HepG2 (cell line): Measurements from ENCODE around the gene MRPL14. TPM values are rescaled to one million over a fixed set of nuclear protein-coding genes. Genes with fewer than 3 reads are reported as not detected.
A peak's percentile ranks its signal among the peaks of the same experiment; 100 is the strongest.

Experiments used
- ATAC-seq: fragments of 200-7000 bp; cut with Tn5 transposase; 3 replicates; pipeline ENCODE4 v1.9.1; 2020; ENCODE audit warnings: mild to moderate bottlenecking, moderate library complexity
- BruUV-seq: library from RNA; stranded (reverse); fragments of 400-500 nt; replicated peaks from 2 replicates; lab custom pipeline; 2021; lab: Mats Ljungman, UMichigan
- CTCF ChIA-PET: fragments of 300-600 bp; formaldehyde crosslinking; extraction: SDS; loops from one replicate; lab custom pipeline; 2021; ENCODE audit warnings: low total read pairs, inconsistent platforms, low intra/inter-chr PET ratio; lab: Yijun Ruan, JAX
- POLR2A ChIA-PET: fragments of 350-600 bp; sonication (Branson Sonifier 250); formaldehyde crosslinking; loops from one replicate; lab custom pipeline; 2020; ENCODE audit warnings: antibody characterized with exemption, inconsistent platforms; lab: Yijun Ruan, JAX
- DNase-seq: peaks from one replicate; pipeline ENCODE4 v3.0.0-alpha.2; 2015; ENCODE audit warnings: low spot score
- FAIRE-seq: peaks from 3 replicates; lab custom pipeline; 2011; peaks lifted over from hg19 to GRCh38; lab: Jason Lieb, UNC
- H2AFZ ChIP-seq: one replicate; pipeline ENCODE4 v1.6.1; 2011; ENCODE audit warnings: low read length, inconsistent platforms
- H3K27ac ChIP-seq: fragments of 300-600 bp; 3 replicates; pipeline ENCODE4 v1.8.0; 2011; ENCODE audit warnings: mixed run types, mild to moderate bottlenecking, mixed read lengths, low read length, inconsistent platforms; ENCODE audit not compliant: insufficient read depth; ENCODE audit errors: extremely low read length
- H3K27me3 ChIP-seq, 2 experiments: fragments of 200-600 bp in 1 of 2; 2 replicates in 1 of 2; 3 replicates in 1 of 2; pipeline versions ENCODE4 v1.6.0 to v1.8.0; 2011; ENCODE audit warnings: low read length in 2 of 2, mild to moderate bottlenecking in 2 of 2, moderate library complexity in 2 of 2, inconsistent platforms in 1 of 2; ENCODE audit not compliant: insufficient read depth in 2 of 2, control insufficient read depth in 1 of 2
- H3K36me3 ChIP-seq, 2 experiments: fragments of 200-600 bp in 1 of 2; replicated peaks in 1 of 2; 2 replicates in 1 of 2; 3 replicates in 1 of 2; pipeline versions ENCODE4 v1.5.1 to v1.8.0; 2011; ENCODE audit warnings: low read length in 2 of 2, inconsistent platforms in 1 of 2; ENCODE audit not compliant: insufficient read depth in 2 of 2, control insufficient read depth in 1 of 2
- H3K4me1 ChIP-seq: 2 replicates; pipeline ENCODE4 v1.5.1; 2012; ENCODE audit warnings: low read length, inconsistent platforms; ENCODE audit not compliant: insufficient read depth
- H3K4me2 ChIP-seq: 2 replicates; pipeline ENCODE4 v1.6.0; 2011; ENCODE audit warnings: low read depth, low read length, inconsistent platforms
- H3K4me3 ChIP-seq, 3 experiments: fragments of 200-600 bp in 1 of 3; sonication (generic), shearing (Covaris generic) in 1 of 3; replicated peaks in 1 of 3; 2 replicates each; pipeline ENCODE4 v1.5.1; 2011 to 2016; ENCODE audit warnings: low read length in 3 of 3, inconsistent platforms in 2 of 3, low read depth in 2 of 3, mild to moderate bottlenecking in 2 of 3, control low read depth in 1 of 3, mixed read lengths in 1 of 3; ENCODE audit not compliant: insufficient read depth in 1 of 3
- H3K79me2 ChIP-seq: one replicate; pipeline ENCODE4 v1.6.1; 2011; ENCODE audit warnings: low read length, inconsistent platforms; ENCODE audit not compliant: insufficient read depth
- H3K9ac ChIP-seq: 2 replicates; pipeline ENCODE4 v1.6.0; 2011; ENCODE audit warnings: mild to moderate bottlenecking, low read depth, low read length, inconsistent platforms; ENCODE audit not compliant: insufficient read depth
- H3K9me3 ChIP-seq: 2 replicates; pipeline ENCODE4 v1.5.1; 2012; ENCODE audit warnings: mild to moderate bottlenecking, low read length
- H4K20me1 ChIP-seq: 2 replicates; pipeline ENCODE4 v1.6.0; 2011; ENCODE audit warnings: inconsistent platforms, mild to moderate bottlenecking, low read length, moderate library complexity; ENCODE audit not compliant: insufficient read depth
- ATAD3A ChIP-seq: sonication (generic); formaldehyde crosslinking; IDR thresholded peaks from 2 replicates; pipeline ENCODE4 v1.4.0; 2020; ENCODE audit warnings: missing genetic modification reagents
- CEBPB ChIP-seq: IDR thresholded peaks from 2 replicates; pipeline ENCODE4 v1.6.1; 2011; ENCODE audit warnings: low read depth, low read length, improper control_type of control experiment, borderline replicate concordance
- SP140L ChIP-seq: sonication (generic); formaldehyde crosslinking; IDR thresholded peaks from 2 replicates; pipeline ENCODE4 v1.4.0; 2020; ENCODE audit warnings: missing genetic modification reagents, borderline replicate concordance
- STAT6 ChIP-seq: sonication (generic); formaldehyde crosslinking; IDR thresholded peaks from 2 replicates; pipeline ENCODE4 v1.4.0; 2020; ENCODE audit warnings: missing genetic modification reagents, mild to moderate bottlenecking, borderline replicate concordance
- ZHX2 ChIP-seq, 2 experiments: sonication (generic) in 1 of 2; formaldehyde crosslinking in 1 of 2; IDR thresholded peaks; 2 replicates each; pipeline versions ENCODE4 v1.6.1 to v1.9.0; 2014 to 2022; ENCODE audit warnings: antibody characterized with exemption in 1 of 2, borderline replicate concordance in 1 of 2, inconsistent platforms in 1 of 2, low read depth in 1 of 2, missing genetic modification reagents in 1 of 2
- ZNF33A ChIP-seq: sonication (generic); formaldehyde crosslinking; IDR thresholded peaks from 2 replicates; pipeline ENCODE4 v1.5.1; 2020; ENCODE audit warnings: missing genetic modification reagents, mild to moderate bottlenecking, moderate library complexity, borderline replicate concordance
- ZNF556 ChIP-seq: sonication (generic); formaldehyde crosslinking; IDR thresholded peaks from 2 replicates; pipeline ENCODE4 v1.4.0; 2020; ENCODE audit warnings: mild to moderate bottlenecking, missing genetic modification reagents, borderline replicate concordance
- ZNF747 ChIP-seq: sonication (generic); formaldehyde crosslinking; IDR thresholded peaks from 2 replicates; pipeline ENCODE4 v1.8.1; 2023; ENCODE audit warnings: missing genetic modification reagents, mild to moderate bottlenecking, borderline replicate concordance
- ZNF883 ChIP-seq: sonication (generic); formaldehyde crosslinking; IDR thresholded peaks from 2 replicates; pipeline ENCODE4 v1.5.1; 2020; ENCODE audit warnings: mild to moderate bottlenecking, missing genetic modification reagents; ENCODE audit errors: not compliant biosample characterization
- WGBS: methylation state at CpG from one replicate; pipeline ENCODE4 v1.1.6; 2017; ENCODE audit warnings: low lambda C conversion rate; 5-methylcytosine and 5-hydroxymethylcytosine counted together
- in situ Hi-C: cut with HindIII; loops from 2 replicates; pipeline ENCODE4 v1.10.0; 2017; ENCODE audit warnings: low pct_unique_long_range_greater_than_20kb; ENCODE audit not compliant: extremely low pct_ligation_motif_present
- intact Hi-C: fragments of 100-400 bp; cut with micrococcal nuclease; formaldehyde crosslinking; loops from one replicate; pipeline ENCODE4 v1.10.0; 2022; ENCODE audit not compliant: unreplicated experiment
- polyA plus RNA-seq, 8 experiments: library from polyadenylated mRNA; depleted of rRNA in 3 of 8; stranded (reverse) in 7 of 8; unstranded in 1 of 8; fragments of >200 nt; fragmentation: Illumina TruSeq in 4 of 8; extraction: Trizol in 4 of 8; gene quantifications; 2 replicates each; pipeline versions ENCODE4 v1.2.1 to v1.2.3, GENCODE V29; 2011 to 2016; ENCODE audit warnings: low read depth in 4 of 8, missing spikeins in 1 of 8, mixed read lengths in 1 of 8; ENCODE audit not compliant: insufficient read depth in 1 of 8
- total RNA-seq, 5 experiments: library from RNA; depleted of rRNA; stranded (reverse); fragments of >200 nt; fragmentation: Illumina TruSeq; extraction: Trizol; gene quantifications; 2 replicates each; pipeline ENCODE4 v1.2.3, GENCODE V29; 2016; ENCODE audit warnings: low read depth in 1 of 5

MRPL14 gene
- total and polyA plus RNA-seq, 2 of the 13 experiments (the other 11 are each of a cell fraction or from before 2014, with no cell fraction given) = 157 to 178 TPM

- intact Hi-C loops = loop anchor here (1.0 to 2.0 kb wide), 4 partner anchors 223 to 471 kb away; no protein-coding TSS in a partner anchor
- Histone ChIP-seq H3K9ac (no peak overlapping the region), H3K36me3 (no peaks in the 10 kb centered on the region), H2AFZ (no peak overlapping the region), H3K4me2 (peak overlapping the region; percentile 91; the same call in 1 of the 2 replicates), H3K4me3 (no peak overlapping the region), H4K20me1 (no peaks in the 10 kb centered on the region), H3K27ac (no peak overlapping the region), H3K27me3 (no peaks in the 10 kb centered on the region), H3K4me1 (peaks cover 92% of the 10 kb centered on the region), H3K9me3 (no peaks in the 10 kb centered on the region), H3K79me2 (no peaks in the 10 kb centered on the region)
- POLR2A ChIA-PET = interaction anchor here (0.9 to 1.0 kb wide), 4 partner anchors 126 to 471 kb away, joined by 3 to 10 read pairs (median 4); partner anchors contain the start of gene VEGFA
- TF ChIP-seq ZNF33A (CRISPR knock-in tag) = no peak
- TF ChIP-seq ZNF556 (CRISPR knock-in tag) = 0 out of 2 replicates have a peak, but pooled peaks have one; percentile 37
- no peak for TF ChIP-seq STAT6
- 0 out of 2 replicates have a peak, but pooled peaks have one; percentile 6 for TF ChIP-seq ATAD3A (CRISPR knock-in tag)
- peak; percentile 13 for TF ChIP-seq ZNF883 (CRISPR knock-in tag)
- 0 out of 2 replicates have a peak, but pooled peaks have one; percentile 40 for TF ChIP-seq ZNF747 (CRISPR knock-in tag)
- no peak for TF ChIP-seq CEBPB
- TF ChIP-seq SP140L (CRISPR knock-in tag) = no peak
- TF ChIP-seq ZHX2 (IDR thresholded peaks at IDR 0.05; ENCODE audit: low read depth) = no peak; the same call in 1 of the 2 replicates
- TF ChIP-seq ZHX2 (CRISPR knock-in tag; IDR thresholded peaks at IDR 0.05; ENCODE audit: borderline replicate concordance) = no peak
- FAIRE-seq = no peak
- WGBS = 61% methylated on average over 3 of the region's 3 CpGs
- ATAC-seq = no peak
- BruUV-seq = no TSS peak
- in situ Hi-C loops = loop anchor here (5.0 to 10.0 kb wide), 5 partner anchors 125 to 412 kb away; partner anchors contain the start of gene VEGFA
- no peak for DNase-seq
- CTCF ChIA-PET = interaction anchor here (0.9 to 2.5 kb wide), 7 partner anchors 127 to 471 kb away, joined by 4 to 21 read pairs (median 16); partner anchors contain the start of gene VEGFA
Measured at GRCh38 chr6:44079672-44080071, 47.6 kb downstream of the MRPL14 start.
